K562 (cell line): ENCODE data around the gene ZG16B. TPM values are rescaled to one million over a fixed set of nuclear protein-coding genes. Genes with fewer than 3 reads are reported as not detected.

ENCODE experiments used
- ATAC-seq: fragments of 200-7000 bp; cut with Tn5 transposase; 3 replicates; pipeline ENCODE4 v1.9.1; 2020; ENCODE audit warnings: moderate library complexity
- BruUV-seq: library from RNA; stranded (reverse); fragments of 400-500 nt; replicated peaks from 2 replicates; lab custom pipeline; 2021; lab: Mats Ljungman, UMichigan
- CTCF ChIA-PET: fragments of 300-600 bp; formaldehyde crosslinking; extraction: SDS; loops from one replicate; lab custom pipeline; 2021; ENCODE audit warnings: low intra/inter-chr PET ratio; lab: Yijun Ruan, JAX
- POLR2A ChIA-PET: fragments of 300-600, 350-650 bp; sonication (Branson Sonifier 250); formaldehyde crosslinking; extraction: SDS; loops from one replicate; lab custom pipeline; 2021; ENCODE audit warnings: antibody characterized with exemption, inconsistent platforms; lab: Yijun Ruan, JAX
- DNase-seq, 4 experiments: peaks; one replicate each; pipeline versions ENCODE4 v3.0.0 to v3.0.0-alpha.2; 2011 to 2018; ENCODE audit warnings: low spot score in 3 of 4, mixed read lengths in 3 of 4; ENCODE audit errors: extremely low read depth in 1 of 4
- FAIRE-seq: peaks from 2 replicates; lab custom pipeline; 2011; peaks lifted over from hg19 to GRCh38; lab: Jason Lieb, UNC
- H2AFZ ChIP-seq: 2 replicates; pipeline ENCODE4 v1.6.0; 2011; ENCODE audit warnings: low read depth, low read length, control low read depth, inconsistent platforms
- H3K27ac ChIP-seq: fragments of 200-600 bp; 3 replicates; pipeline ENCODE4 v1.8.0; 2011; ENCODE audit warnings: low read depth, mild to moderate bottlenecking, control low read depth, inconsistent platforms, low read length, moderate library complexity, mixed read lengths; ENCODE audit errors: extremely low read depth
- H3K27me3 ChIP-seq, 2 experiments: fragments of 300-600 bp in 1 of 2; 2 replicates in 1 of 2; 3 replicates in 1 of 2; pipeline versions ENCODE4 v1.6.0 to v1.8.0; 2011; ENCODE audit warnings: inconsistent platforms in 2 of 2, low read length in 2 of 2, mild to moderate bottlenecking in 1 of 2, mixed read lengths in 1 of 2, moderate library complexity in 1 of 2; ENCODE audit not compliant: control insufficient read depth in 2 of 2, insufficient read depth in 2 of 2
- H3K36me3 ChIP-seq: fragments of 300-600 bp; 3 replicates; pipeline ENCODE4 v1.8.0; 2011; ENCODE audit warnings: mild to moderate bottlenecking, low read length, inconsistent platforms; ENCODE audit not compliant: control insufficient read depth, insufficient read depth
- H3K4me1 ChIP-seq, 2 experiments: fragments of 200-600 bp in 1 of 2; replicated peaks in 1 of 2; 2 replicates in 1 of 2; 3 replicates in 1 of 2; pipeline versions ENCODE4 v1.5.1 to v1.8.0; 2011; ENCODE audit warnings: inconsistent platforms in 2 of 2, low read length in 2 of 2, mild to moderate bottlenecking in 1 of 2, mixed read lengths in 1 of 2, moderate library complexity in 1 of 2; ENCODE audit not compliant: control insufficient read depth in 2 of 2, insufficient read depth in 2 of 2
- H3K4me2 ChIP-seq: 2 replicates; pipeline ENCODE4 v1.6.1; 2011; ENCODE audit warnings: low read length, control low read depth, inconsistent platforms, mixed read lengths; ENCODE audit not compliant: insufficient read depth
- H3K4me3 ChIP-seq: fragments of 200-600 bp; sonication (generic), shearing (Covaris generic); 2 replicates; pipeline ENCODE4 v1.5.1; 2016; ENCODE audit warnings: control low read depth, inconsistent platforms
- H3K79me2 ChIP-seq: fragments of 200-600 bp; 3 replicates; pipeline ENCODE4 v1.8.0; 2011; ENCODE audit warnings: low read length, inconsistent platforms; ENCODE audit not compliant: control insufficient read depth, insufficient read depth
- H3K9ac ChIP-seq, 2 experiments: 2 replicates each; pipeline versions ENCODE4 v1.6.0 to v1.6.1; 2011; ENCODE audit warnings: low read depth in 2 of 2, low read length in 2 of 2, control low read depth in 1 of 2, inconsistent platforms in 1 of 2, mild to moderate bottlenecking in 1 of 2, mixed read lengths in 1 of 2; ENCODE audit not compliant: insufficient read depth in 1 of 2
- H3K9me1 ChIP-seq: one replicate; pipeline ENCODE4 v1.6.0; 2011; ENCODE audit warnings: inconsistent platforms, mild to moderate bottlenecking, low read length, moderate library complexity; ENCODE audit not compliant: control insufficient read depth, insufficient read depth
- H3K9me3 ChIP-seq: replicated peaks from 2 replicates; pipeline ENCODE4 v1.5.1; 2011; ENCODE audit warnings: low read depth, low read length, inconsistent platforms; ENCODE audit not compliant: control insufficient read depth, insufficient read depth
- H4K20me1 ChIP-seq: replicated peaks from 2 replicates; pipeline ENCODE4 v1.6.1; 2011; ENCODE audit warnings: low read length, inconsistent platforms, mixed read lengths; ENCODE audit not compliant: control insufficient read depth, insufficient read depth
- ARNT ChIP-seq, 2 experiments: fragments of 450-650 bp; IDR thresholded peaks; 2 replicates each; pipeline ENCODE4 v1.6.1; 2016; ENCODE audit warnings: mild to moderate bottlenecking in 1 of 2
- E2F1 ChIP-seq: sonication (generic); formaldehyde crosslinking; IDR thresholded peaks from 2 replicates; pipeline ENCODE4 v1.8.1; 2023; ENCODE audit warnings: mild to moderate bottlenecking, missing genetic modification reagents, moderate library complexity
- GTF2E2 ChIP-seq: fragments of 200-800 bp; sonication (Bioruptor generic); IDR thresholded peaks from 2 replicates; pipeline ENCODE4 v1.6.1; 2016; ENCODE audit warnings: missing genetic modification characterization, missing compliant biosample characterization
- L3MBTL2 ChIP-seq: fragments of 450-650 bp; IDR thresholded peaks from 2 replicates; pipeline ENCODE4 v1.6.1; 2016; ENCODE audit warnings: mild to moderate bottlenecking, moderate library complexity
- PHF20 ChIP-seq: fragments of 450-650 bp; IDR thresholded peaks from 2 replicates; pipeline ENCODE4 v1.6.1; 2018; ENCODE audit not compliant: partially characterized antibody
- RBM17 ChIP-seq: fragments of 200-400 bp; formaldehyde crosslinking; IDR thresholded peaks from 2 replicates; pipeline ENCODE4 v1.6.1; 2017; ENCODE audit warnings: low read depth, mild to moderate bottlenecking, low read length, borderline replicate concordance
- SPI1 ChIP-seq: IDR thresholded peaks from 2 replicates; pipeline ENCODE4 v1.6.1; 2011; ENCODE audit warnings: low read depth, low read length, control low read depth, borderline replicate concordance
- ZNF561 ChIP-seq: fragments of 450-650 bp; formaldehyde crosslinking; conservative IDR thresholded peaks from 2 replicates; pipeline ENCODE4 v1.4.0; 2020; ENCODE audit warnings: mild to moderate bottlenecking, moderate library complexity
- ZNF589 ChIP-seq: fragments of 200-800 bp; sonication (Bioruptor generic); IDR thresholded peaks from 2 replicates; pipeline ENCODE4 v1.6.1; 2016; ENCODE audit warnings: low read depth, missing genetic modification characterization, missing compliant biosample characterization
- WGBS: fragments of 100-300 bp; shearing (Covaris generic); methylation state at CpG from one replicate; pipeline ENCODE4 v1.1.6; 2016; ENCODE audit warnings: low coverage, mixed read lengths; ENCODE audit not compliant: insufficient coverage; ENCODE audit errors: missing lambda C conversion rate; 5-methylcytosine and 5-hydroxymethylcytosine counted together
- in situ Hi-C: fragments of 300-500 bp; cut with MboI; formaldehyde crosslinking; loops from 4 replicates; pipeline ENCODE4 v1.15.0; 2018; ENCODE audit warnings: inconsistent platforms, mixed read lengths
- intact Hi-C: fragments of 100-400 bp; cut with micrococcal nuclease; formaldehyde crosslinking; loops from 2 replicates; pipeline ENCODE4 v1.14.2; 2022
- polyA plus RNA-seq, 8 experiments: library from polyadenylated mRNA; depleted of rRNA in 4 of 8; stranded (reverse) in 5 of 8; unstranded in 3 of 8; fragments of >200 nt; fragmentation: Nextera tagmentation in 2 of 8; fragmentation: Illumina TruSeq in 1 of 8; extraction: Ambion mirVana in 2 of 8; extraction: Trizol in 1 of 8; gene quantifications; 2 replicates each; pipeline versions ENCODE4 v1.2.1 to v1.2.3, GENCODE V29; 2011 to 2014; ENCODE audit warnings: inconsistent platforms in 1 of 8, missing spikeins in 1 of 8
- total RNA-seq, 7 experiments: library from RNA; depleted of rRNA in 6 of 7; stranded (reverse); fragments of >200 nt in 6 of 7; fragmentation: Illumina TruSeq in 2 of 7; extraction: Trizol in 2 of 7; gene quantifications; 2 replicates each; pipeline versions ENCODE4 v1.2.1 to v1.2.3, GENCODE V29; 2011 to 2021; ENCODE audit warnings: low replicate concordance in 1 of 7

Gene ZG16B
- total and polyA plus RNA-seq, 9 of the 15 experiments (the other 6 are each of a cell fraction or from before 2014, with no cell fraction given) = 0.25 to 0.43 (median 0.34) TPM; not detected in 5

GRCh38 chr16:2830355-2830695, 222 bp downstream of the ZG16B start:
- Histone ChIP-seq H3K79me2 (no peaks in the 10 kb centered on the region), H3K27me3 (peaks cover 41 to 74% of the 10 kb centered on the region in 2 experiments)
- TF ChIP-seq ARNT (IDR thresholded peaks at IDR 0.05) = no peak
- TF ChIP-seq L3MBTL2 = no peak
- TF ChIP-seq E2F1 (CRISPR knock-in tag) = no peak
- TF ChIP-seq SPI1 = no peak
- TF ChIP-seq ZNF561 = no peak
- TF ChIP-seq ZNF589 (CRISPR knock-in tag) = no peak
- no peak for TF ChIP-seq PHF20
- TF ChIP-seq RBM17 = no peak
- TF ChIP-seq GTF2E2 (tag) = no peak
- TF ChIP-seq, all 486 proteins: peak for 0
- CTCF ChIA-PET = interaction anchor here (0.6 kb wide), 1 partner anchor 1366 kb away, joined by 3 read pairs; no protein-coding TSS in a partner anchor
- H3K9me3 ChIP-seq = no peaks in the 10 kb centered on the region
- H3K4me2 ChIP-seq = no peak overlapping the region
- H3K9me1 ChIP-seq = no peaks in the 10 kb centered on the region
- no peak overlapping the region for H3K4me3 ChIP-seq
- H3K9ac ChIP-seq = peak overlapping the region in 1 of 2 experiments; percentile 60; a peak in 1 of 4 replicates
- no TSS peak for BruUV-seq
- intact Hi-C loops (no loop called here), in situ Hi-C loops (no loop called here)
- H3K4me1 ChIP-seq = peaks cover 0 to 28% of the 10 kb centered on the region in 2 experiments; a peak in 3 of 5 replicates
- ATAC-seq (no peak), FAIRE-seq (no peak), DNase-seq (no peak)
- WGBS = 4% methylated on average over 3 of the region's 5 CpGs
- no peak overlapping the region for H3K27ac ChIP-seq
- no peaks in the 10 kb centered on the region for H3K36me3 ChIP-seq
- POLR2A ChIA-PET = interaction anchor here (0.5 kb wide), 1 partner anchor 24 kb away, joined by 3 read pairs; no protein-coding TSS in a partner anchor
- peaks cover 10% of the 10 kb centered on the region for H4K20me1 ChIP-seq
- H2AFZ ChIP-seq = no peak overlapping the region
